ENCODE data around the gene HHAT. TPM values are rescaled to one million over a fixed set of nuclear protein-coding genes. Genes with fewer than 3 reads are reported as not detected.

The HHAT gene
- total RNA-seq, 1 donor from 2014 or later, result 11.4 TPM

- no peak overlapping the region for H3K9ac ChIP-seq (ENCODE audit: low read length)
- H3K4me1 Mint-ChIP-seq (ENCODE audit: low read depth, unreplicated experiment), result peaks cover 9% of the 10 kb centered on the region
- peaks cover 1% of the 10 kb centered on the region for H3K9me3 Mint-ChIP-seq (ENCODE audit: unreplicated experiment)
- no peak overlapping the region for H3K4me3 ChIP-seq (ENCODE audit: insufficient read depth, low read depth, low read length)
- H3K36me3 ChIP-seq (ENCODE audit: insufficient read depth, low read length), result no peaks in the 10 kb centered on the region
- H2AFZ ChIP-seq (ENCODE audit: low read depth, low read length), result no peak overlapping the region
- H3K36me3 Mint-ChIP-seq (ENCODE audit: low read depth, unreplicated experiment), result peaks cover 7% of the 10 kb centered on the region
- no peak overlapping the region for H3K4me3 Mint-ChIP-seq (ENCODE audit: unreplicated experiment)
- no peaks in the 10 kb centered on the region for H3K9me3 ChIP-seq (ENCODE audit: insufficient read depth, low read depth, low read length)
- H3K27ac Mint-ChIP-seq (ENCODE audit: unreplicated experiment), result no peak overlapping the region
- no peaks in the 10 kb centered on the region for H3K79me2 ChIP-seq (ENCODE audit: insufficient read depth, low read length)
- FAIRE-seq (no peak), DNase-seq (ENCODE audit: low read depth) (no peak)
- H4K20me1 ChIP-seq (ENCODE audit: insufficient read depth, low read length), result no peaks in the 10 kb centered on the region
- no peak overlapping the region for H3K4me2 ChIP-seq (ENCODE audit: low read length)
- no peak for TF ChIP-seq CTCF (IDR thresholded peaks at IDR 0.05; ENCODE audit: insufficient read depth, low read depth, low read length)
- no peak for TF ChIP-seq EZH2 (IDR thresholded peaks at IDR 0.05; ENCODE audit: insufficient read depth, low read length)
- no peaks in the 10 kb centered on the region for H3K4me1 ChIP-seq (ENCODE audit: insufficient read depth, low read length)
- peaks cover 2% of the 10 kb centered on the region for H3K27me3 Mint-ChIP-seq (ENCODE audit: low read depth, unreplicated experiment)
- H3K27ac ChIP-seq (ENCODE audit: low read depth, low read length), result no peak overlapping the region
- H3K27me3 ChIP-seq (ENCODE audit: insufficient read depth, low read length), result no peaks in the 10 kb centered on the region
Measured at GRCh38 chr1:210631399-210631798, 302.7 kb downstream of the HHAT start.

- no peak overlapping the region for H3K9ac ChIP-seq (ENCODE audit: low read length)
- H3K36me3 ChIP-seq (ENCODE audit: insufficient read depth, low read length), result no peaks in the 10 kb centered on the region
- H3K4me1 ChIP-seq (ENCODE audit: insufficient read depth, low read length), result no peaks in the 10 kb centered on the region
- H3K4me3 Mint-ChIP-seq (ENCODE audit: unreplicated experiment), result no peak overlapping the region
- FAIRE-seq, result no peak
- no peaks in the 10 kb centered on the region for H4K20me1 ChIP-seq (ENCODE audit: insufficient read depth, low read length)
- H3K4me3 ChIP-seq (ENCODE audit: insufficient read depth, low read depth, low read length), result no peak overlapping the region
- TF ChIP-seq EZH2 (IDR thresholded peaks at IDR 0.05; ENCODE audit: insufficient read depth, low read length) (no peak), CTCF (IDR thresholded peaks at IDR 0.05; ENCODE audit: insufficient read depth, low read depth, low read length) (no peak)
- H2AFZ ChIP-seq (ENCODE audit: low read depth, low read length), result no peak overlapping the region
- no peaks in the 10 kb centered on the region for H3K79me2 ChIP-seq (ENCODE audit: insufficient read depth, low read length)
- no peak for DNase-seq (ENCODE audit: low read depth)
- no peak overlapping the region for H3K27ac ChIP-seq (ENCODE audit: low read depth, low read length)
- H3K9me3 ChIP-seq (ENCODE audit: insufficient read depth, low read depth, low read length), result no peaks in the 10 kb centered on the region
- peaks cover 9% of the 10 kb centered on the region for H3K36me3 Mint-ChIP-seq (ENCODE audit: low read depth, unreplicated experiment)
- peaks cover 1% of the 10 kb centered on the region for H3K9me3 Mint-ChIP-seq (ENCODE audit: unreplicated experiment)
- no peak overlapping the region for H3K27ac Mint-ChIP-seq (ENCODE audit: unreplicated experiment)
- no peak overlapping the region for H3K4me2 ChIP-seq (ENCODE audit: low read length)
- no peaks in the 10 kb centered on the region for H3K27me3 ChIP-seq (ENCODE audit: insufficient read depth, low read length)
- no peaks in the 10 kb centered on the region for H3K27me3 Mint-ChIP-seq (ENCODE audit: low read depth, unreplicated experiment)
- H3K4me1 Mint-ChIP-seq (ENCODE audit: low read depth, unreplicated experiment), result peaks cover 9% of the 10 kb centered on the region
Measured at GRCh38 chr1:210633140-210633539, 304.4 kb downstream of the HHAT start.

- no peak overlapping the region for H3K4me3 Mint-ChIP-seq (ENCODE audit: unreplicated experiment)
- DNase-seq (ENCODE audit: low read depth), result no peak
- H4K20me1 ChIP-seq (ENCODE audit: insufficient read depth, low read length), result no peaks in the 10 kb centered on the region
- H3K9ac ChIP-seq (ENCODE audit: low read length), result no peak overlapping the region
- no peaks in the 10 kb centered on the region for H3K27me3 Mint-ChIP-seq (ENCODE audit: low read depth, unreplicated experiment)
- no peak overlapping the region for H2AFZ ChIP-seq (ENCODE audit: low read depth, low read length)
- no peak overlapping the region for H3K27ac ChIP-seq (ENCODE audit: low read depth, low read length)
- peaks cover 9% of the 10 kb centered on the region for H3K36me3 Mint-ChIP-seq (ENCODE audit: low read depth, unreplicated experiment)
- no peak overlapping the region for H3K4me3 ChIP-seq (ENCODE audit: insufficient read depth, low read depth, low read length)
- H3K4me1 Mint-ChIP-seq (ENCODE audit: low read depth, unreplicated experiment), result peaks cover 9% of the 10 kb centered on the region
- FAIRE-seq, result no peak
- H3K36me3 ChIP-seq (ENCODE audit: insufficient read depth, low read length), result no peaks in the 10 kb centered on the region
- no peaks in the 10 kb centered on the region for H3K4me1 ChIP-seq (ENCODE audit: insufficient read depth, low read length)
- H3K4me2 ChIP-seq (ENCODE audit: low read length), result no peak overlapping the region
- no peak overlapping the region for H3K27ac Mint-ChIP-seq (ENCODE audit: unreplicated experiment)
- H3K27me3 ChIP-seq (ENCODE audit: insufficient read depth, low read length), result no peaks in the 10 kb centered on the region
- peaks cover 1% of the 10 kb centered on the region for H3K9me3 Mint-ChIP-seq (ENCODE audit: unreplicated experiment)
- TF ChIP-seq CTCF (IDR thresholded peaks at IDR 0.05; ENCODE audit: insufficient read depth, low read depth, low read length) (no peak), EZH2 (IDR thresholded peaks at IDR 0.05; ENCODE audit: insufficient read depth, low read length) (no peak)
- no peaks in the 10 kb centered on the region for H3K9me3 ChIP-seq (ENCODE audit: insufficient read depth, low read depth, low read length)
- H3K79me2 ChIP-seq (ENCODE audit: insufficient read depth, low read length), result no peaks in the 10 kb centered on the region
Measured at GRCh38 chr1:210633636-210634035, 304.9 kb downstream of the HHAT start.
